Neural progenitor cell (in vitro differentiated cells): ENCODE data around the gene NFATC2.

Experiments used
- CTCF ChIP-seq: fragments of 200-600 bp; sonication (generic); IDR thresholded peaks from 2 replicates; pipeline ENCODE4 v1.5.1; 2017; ENCODE audit warnings: antibody characterized with exemption, mild to moderate bottlenecking
- EZH2 ChIP-seq: fragments of 200-600 bp; sonication (generic); IDR thresholded peaks from 2 replicates; pipeline ENCODE4 v1.6.1; 2017; ENCODE audit warnings: antibody characterized with exemption, mild to moderate bottlenecking, moderate library complexity

GRCh38 chr20:51508158-51508557, 34.4 kb downstream of the NFATC2 start:
- TF ChIP-seq CTCF (no peak), EZH2 (no peak)
